H1 (cell line): ENCODE data around the gene CERT1.

ENCODE experiments used
- CBX8 ChIP-seq: fragments of 300-800, 300-1000 bp; sonication (generic); IDR thresholded peaks from 2 replicates; pipeline ENCODE4 v1.7.1; 2016; ENCODE audit warnings: low read depth, low read length, borderline replicate concordance
- CHD2 ChIP-seq: IDR thresholded peaks from 2 replicates; pipeline ENCODE4 v1.6.1; 2012; ENCODE audit warnings: low read length, improper control_type of control experiment
- CTCF ChIP-seq, 3 experiments: IDR thresholded peaks; 1 replicate in 2 of 3; 2 replicates in 1 of 3; pipeline versions ENCODE4 v1.5.1 to v1.6.1; 2011; ENCODE audit warnings: low read length in 3 of 3, mild to moderate bottlenecking in 3 of 3, inconsistent platforms in 2 of 3, low read depth in 1 of 3, moderate library complexity in 1 of 3; ENCODE audit not compliant: insufficient read depth in 1 of 3; ENCODE audit errors: control extremely low read depth in 1 of 3
- EZH2 ChIP-seq: fragments of 200-600 bp; sonication (generic); IDR thresholded peaks from 2 replicates; pipeline ENCODE4 v1.7.1; 2012; ENCODE audit warnings: low read depth, mild to moderate bottlenecking, moderate library complexity, low read length, inconsistent platforms; ENCODE audit not compliant: severe bottlenecking
- HDAC6 ChIP-seq: IDR thresholded peaks from one replicate; pipeline ENCODE4 v1.7.1; 2012; ENCODE audit warnings: low read depth, mild to moderate bottlenecking, inconsistent platforms, low read length, moderate library complexity
- MAX ChIP-seq: IDR thresholded peaks from 2 replicates; pipeline ENCODE4 v1.6.1; 2012; ENCODE audit warnings: inconsistent platforms
- POLR2A ChIP-seq, 2 experiments: IDR thresholded peaks; 1 replicate in 1 of 2; 2 replicates in 1 of 2; pipeline ENCODE4 v1.6.1; 2011; ENCODE audit warnings: low read depth in 2 of 2, low read length in 2 of 2, mild to moderate bottlenecking in 2 of 2; ENCODE audit errors: control extremely low read depth in 1 of 2
- SIN3A ChIP-seq, 2 experiments: IDR thresholded peaks in 1 of 2; conservative IDR thresholded peaks in 1 of 2; 2 replicates each; pipeline ENCODE4 v1.6.1; 2011 to 2012; ENCODE audit warnings: low read length in 2 of 2, improper control_type of control experiment in 1 of 2, low read depth in 1 of 2, mild to moderate bottlenecking in 1 of 2
- SP2 ChIP-seq: IDR thresholded peaks from 2 replicates; pipeline ENCODE4 v1.6.1; 2012; ENCODE audit warnings: mild to moderate bottlenecking, low read length, inconsistent platforms
- SRF ChIP-seq: IDR thresholded peaks from 2 replicates; pipeline ENCODE4 v1.6.1; 2011; ENCODE audit warnings: mild to moderate bottlenecking, low read depth, low read length, moderate library complexity
- SUZ12 ChIP-seq: fragments of 200-600 bp; sonication (generic); IDR thresholded peaks from 2 replicates; pipeline ENCODE4 v1.6.1; 2012; ENCODE audit warnings: mild to moderate bottlenecking, inconsistent platforms, low read length, moderate library complexity, mixed read lengths
- TAF1 ChIP-seq: IDR thresholded peaks from 2 replicates; pipeline ENCODE4 v1.6.1; 2011; ENCODE audit warnings: mild to moderate bottlenecking, low read depth, low read length
- TF ChIP-seq, protein P1 (sequence below): IDR thresholded peaks from 2 replicates; pipeline ENCODE4 v1.6.1; 2011; ENCODE audit warnings: low read length, improper control_type of control experiment
- TF ChIP-seq, protein P2 (sequence below): IDR thresholded peaks from 2 replicates; pipeline ENCODE4 v1.6.1; 2012; ENCODE audit warnings: inconsistent platforms

DNA sequence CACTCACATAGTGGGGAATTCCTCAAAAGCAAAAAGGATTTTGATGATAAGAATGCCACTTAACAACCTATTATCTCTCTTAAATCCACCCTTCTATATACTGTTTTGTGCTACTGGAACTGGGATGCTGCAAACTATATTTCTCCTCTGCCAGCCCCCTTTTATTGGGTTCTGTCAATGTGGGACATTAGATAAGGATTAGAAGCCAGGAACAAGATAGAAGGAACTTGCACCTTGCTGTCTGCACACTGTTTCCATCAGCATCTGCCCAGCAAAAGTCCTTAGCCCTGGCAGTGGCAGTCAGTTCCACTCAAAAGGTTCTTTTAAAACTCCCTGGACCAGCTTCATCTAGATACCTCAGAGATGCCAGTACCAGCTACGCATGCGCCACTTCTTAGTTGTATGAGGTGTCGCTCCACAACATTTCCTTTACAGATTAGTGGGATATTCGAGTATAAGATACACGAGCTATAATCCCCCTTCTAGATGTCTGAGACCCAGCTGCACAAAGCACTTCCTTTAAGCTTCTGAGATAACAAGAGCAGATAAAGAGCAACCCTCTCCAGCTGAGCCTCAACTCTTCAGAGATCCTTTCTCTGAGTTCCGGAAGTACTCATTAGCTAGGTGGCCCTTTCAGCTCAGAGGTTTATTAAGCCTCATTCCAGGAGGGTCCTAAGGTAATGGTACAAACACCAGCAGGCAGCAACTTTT is 45.3 kb downstream of the CERT1 start:
- TF ChIP-seq SUZ12 (no peak), EZH2 (no peak), POLR2A (IDR thresholded peaks at IDR 0.05; ENCODE audit: control extremely low read depth in 1 of 2, low read depth in 2 of 2, low read length in 2 of 2) (no peak), CTCF (IDR thresholded peaks at IDR 0.05; ENCODE audit: control extremely low read depth in 1 of 3, insufficient read depth in 1 of 3, low read depth in 1 of 3, low read length in 3 of 3) (no peak), SIN3A (conservative IDR thresholded peaks at IDR 0.05 in 1 of 2, IDR thresholded peaks at IDR 0.05 in 1 of 2; ENCODE audit: low read depth in 1 of 2, low read length in 2 of 2) (no peak), CBX8 (no peak), SRF (no peak), SP2 (no peak), HDAC6 (no peak), CHD2 (no peak), MAX (no peak), TAF1 (no peak)
- TF ChIP-seq, protein P1, sequence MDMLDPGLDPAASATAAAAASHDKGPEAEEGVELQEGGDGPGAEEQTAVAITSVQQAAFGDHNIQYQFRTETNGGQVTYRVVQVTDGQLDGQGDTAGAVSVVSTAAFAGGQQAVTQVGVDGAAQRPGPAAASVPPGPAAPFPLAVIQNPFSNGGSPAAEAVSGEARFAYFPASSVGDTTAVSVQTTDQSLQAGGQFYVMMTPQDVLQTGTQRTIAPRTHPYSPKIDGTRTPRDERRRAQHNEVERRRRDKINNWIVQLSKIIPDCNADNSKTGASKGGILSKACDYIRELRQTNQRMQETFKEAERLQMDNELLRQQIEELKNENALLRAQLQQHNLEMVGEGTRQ, result no peak
- TF ChIP-seq, protein P2, sequence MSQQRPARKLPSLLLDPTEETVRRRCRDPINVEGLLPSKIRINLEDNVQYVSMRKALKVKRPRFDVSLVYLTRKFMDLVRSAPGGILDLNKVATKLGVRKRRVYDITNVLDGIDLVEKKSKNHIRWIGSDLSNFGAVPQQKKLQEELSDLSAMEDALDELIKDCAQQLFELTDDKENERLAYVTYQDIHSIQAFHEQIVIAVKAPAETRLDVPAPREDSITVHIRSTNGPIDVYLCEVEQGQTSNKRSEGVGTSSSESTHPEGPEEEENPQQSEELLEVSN, result no peak
